Psoas muscle (tissue), 8 donors: ENCODE data around the gene SPATA13. TPM values are rescaled to one million over a fixed set of nuclear protein-coding genes. Genes with fewer than 3 reads are reported as not detected.
"Not testable (repeated sequence)": the region's sequence is repeated elsewhere in the genome, so short reads cannot be mapped to it uniquely, and the experiment has no call there.

Experiments used
- ATAC-seq, 4 donors: fragments of 200-7000 bp; cut with Tn5 transposase; one replicate each; pipeline ENCODE4 v1.9.1; 2020; ENCODE audit warnings: moderate library complexity in 3 of 4, mild to moderate bottlenecking in 2 of 4
- DNase-seq, 2 donors: peaks; one replicate each; pipeline ENCODE4 v3.0.0-alpha.2; 2020
- H3K27ac ChIP-seq: fragments of 200-600 bp; one replicate; pipeline ENCODE4 v1.8.0; 2022
- H3K27me3 ChIP-seq, 3 donors: fragments of 200-600 bp in 1 of 3; one replicate each; pipeline versions ENCODE4 v1.6.1 to v1.8.0; 2013 to 2022; ENCODE audit warnings: low read length in 2 of 3, mild to moderate bottlenecking in 2 of 3, moderate library complexity in 1 of 3; ENCODE audit not compliant: insufficient read depth in 3 of 3
- H3K36me3 ChIP-seq, 2 donors: fragments of 200-600 bp in 1 of 2; one replicate each; pipeline versions ENCODE4 v1.6.1 to v1.8.0; 2013 to 2022; ENCODE audit warnings: low read depth in 1 of 2, mild to moderate bottlenecking in 1 of 2, moderate library complexity in 1 of 2; ENCODE audit not compliant: insufficient read depth in 1 of 2
- H3K4me1 ChIP-seq: fragments of 200-600 bp; one replicate; pipeline ENCODE4 v1.8.0; 2022
- H3K4me3 ChIP-seq: fragments of 200-600 bp; one replicate; pipeline ENCODE4 v1.8.0; 2022; ENCODE audit warnings: mild to moderate bottlenecking
- H3K9me3 ChIP-seq: fragments of 200-600 bp; one replicate; pipeline ENCODE4 v1.8.0; 2022
- WGBS, 3 donors: extraction: QIAGEN DNeasy Blood & Tissue Kit; methylation state at CpG; one replicate each; pipeline versions ENCODE4 v1.1.6 to v1.1.7; 2013; 5-methylcytosine and 5-hydroxymethylcytosine counted together
- intact Hi-C, 2 donors: fragments of 100-400 bp; cut with DNase I; formaldehyde crosslinking; loops; one replicate each; pipeline versions ENCODE4 v1.11.0 to v1.14.2; 2022
- polyA plus RNA-seq, 3 donors: library from polyadenylated mRNA; stranded (reverse); fragments of 200-250 nt; gene quantifications; one replicate each; pipeline ENCODE4 v1.2.3, GENCODE V29; 2013
- total RNA-seq, 4 donors: library from RNA; stranded (reverse); fragmentation: NEBNext Ultra II Directional in 2 of 4; extraction: Animal tissue kit (Norgen Biotek cat#: 25700) in 2 of 4; gene quantifications; one replicate each; pipeline versions ENCODE4 v1.2.1 to v1.2.4, GENCODE V29; 2021 to 2023
- TF ChIP-seq, protein P1 (sequence below): fragments of 200-600 bp; IDR thresholded peaks from one replicate; pipeline ENCODE4 v1.8.0; 2022; ENCODE audit warnings: antibody characterized with exemption
- donor health status: healthy with polysubstance abuse.
- donor health status: DM: no; HTN: no; CAD: no; lungs with moderate emphysema.
- donor health status: Bipolar disorder and iron deficiency.
- donor health status: healthy.
- donor health status: DM: yes; HTN: yes; CAD: no.
- donor health status: DM: no; HTN: no; CAD: no.
- donor health status: DM: no; HTN: no; CAD: no.
- donor health status: DM: yes; HTN: yes; CAD: no.

Gene SPATA13
- total and polyA plus RNA-seq, 7 donors = 0.87 to 5.8 (median 2.5) TPM

DNA sequence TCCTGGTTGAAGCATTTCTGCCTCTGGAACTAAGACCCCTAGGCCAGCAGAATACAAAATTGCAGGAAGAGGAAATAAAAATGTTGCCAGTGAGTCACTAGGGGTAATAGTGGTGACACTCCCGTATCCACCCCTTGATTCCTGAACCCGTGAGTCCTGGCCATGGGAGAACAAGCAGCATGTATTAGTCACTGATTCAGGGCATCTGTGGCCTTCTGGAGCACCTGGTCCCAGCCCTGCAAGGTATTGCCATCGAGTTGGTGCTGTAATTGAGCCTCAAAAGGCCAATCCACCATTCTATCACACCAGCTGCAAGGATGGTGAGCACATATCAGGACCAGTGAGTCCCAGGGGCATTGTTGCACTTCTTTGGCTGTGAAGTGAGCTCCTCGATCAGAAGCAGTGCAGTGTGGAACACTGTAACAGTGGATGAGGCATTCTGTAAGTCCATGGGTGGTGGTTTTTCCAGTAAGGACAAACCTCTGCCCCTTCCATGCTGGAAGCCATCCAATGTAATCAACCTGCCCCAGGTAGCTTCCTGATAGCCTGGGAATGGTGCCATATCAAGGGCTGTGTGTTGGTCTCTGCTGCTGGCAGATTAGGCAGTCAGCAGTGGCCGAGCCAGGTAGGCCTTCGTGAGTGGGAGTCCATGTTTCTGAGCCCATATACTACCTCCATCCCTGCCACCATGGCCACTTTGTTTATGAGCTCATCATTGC lies 188.4 kb downstream of the SPATA13 start:
- TF ChIP-seq, protein P1, sequence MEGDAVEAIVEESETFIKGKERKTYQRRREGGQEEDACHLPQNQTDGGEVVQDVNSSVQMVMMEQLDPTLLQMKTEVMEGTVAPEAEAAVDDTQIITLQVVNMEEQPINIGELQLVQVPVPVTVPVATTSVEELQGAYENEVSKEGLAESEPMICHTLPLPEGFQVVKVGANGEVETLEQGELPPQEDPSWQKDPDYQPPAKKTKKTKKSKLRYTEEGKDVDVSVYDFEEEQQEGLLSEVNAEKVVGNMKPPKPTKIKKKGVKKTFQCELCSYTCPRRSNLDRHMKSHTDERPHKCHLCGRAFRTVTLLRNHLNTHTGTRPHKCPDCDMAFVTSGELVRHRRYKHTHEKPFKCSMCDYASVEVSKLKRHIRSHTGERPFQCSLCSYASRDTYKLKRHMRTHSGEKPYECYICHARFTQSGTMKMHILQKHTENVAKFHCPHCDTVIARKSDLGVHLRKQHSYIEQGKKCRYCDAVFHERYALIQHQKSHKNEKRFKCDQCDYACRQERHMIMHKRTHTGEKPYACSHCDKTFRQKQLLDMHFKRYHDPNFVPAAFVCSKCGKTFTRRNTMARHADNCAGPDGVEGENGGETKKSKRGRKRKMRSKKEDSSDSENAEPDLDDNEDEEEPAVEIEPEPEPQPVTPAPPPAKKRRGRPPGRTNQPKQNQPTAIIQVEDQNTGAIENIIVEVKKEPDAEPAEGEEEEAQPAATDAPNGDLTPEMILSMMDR = no peak
- intact Hi-C loops = no loop called here
- no peaks in the 10 kb centered on the region for H3K4me1 ChIP-seq
- H3K27me3 ChIP-seq = no peaks in the 10 kb centered on the region
- ATAC-seq = no peak
- 71 to 73% (median 72%) methylated on average over 6 of the region's 6 CpGs for WGBS, 3 donors
- no peak overlapping the region for H3K27ac ChIP-seq
- H3K36me3 ChIP-seq = no peaks in the 10 kb centered on the region
- DNase-seq = no peak
- H3K9me3 ChIP-seq = no peaks in the 10 kb centered on the region
- H3K4me3 ChIP-seq = no peak overlapping the region

DNA sequence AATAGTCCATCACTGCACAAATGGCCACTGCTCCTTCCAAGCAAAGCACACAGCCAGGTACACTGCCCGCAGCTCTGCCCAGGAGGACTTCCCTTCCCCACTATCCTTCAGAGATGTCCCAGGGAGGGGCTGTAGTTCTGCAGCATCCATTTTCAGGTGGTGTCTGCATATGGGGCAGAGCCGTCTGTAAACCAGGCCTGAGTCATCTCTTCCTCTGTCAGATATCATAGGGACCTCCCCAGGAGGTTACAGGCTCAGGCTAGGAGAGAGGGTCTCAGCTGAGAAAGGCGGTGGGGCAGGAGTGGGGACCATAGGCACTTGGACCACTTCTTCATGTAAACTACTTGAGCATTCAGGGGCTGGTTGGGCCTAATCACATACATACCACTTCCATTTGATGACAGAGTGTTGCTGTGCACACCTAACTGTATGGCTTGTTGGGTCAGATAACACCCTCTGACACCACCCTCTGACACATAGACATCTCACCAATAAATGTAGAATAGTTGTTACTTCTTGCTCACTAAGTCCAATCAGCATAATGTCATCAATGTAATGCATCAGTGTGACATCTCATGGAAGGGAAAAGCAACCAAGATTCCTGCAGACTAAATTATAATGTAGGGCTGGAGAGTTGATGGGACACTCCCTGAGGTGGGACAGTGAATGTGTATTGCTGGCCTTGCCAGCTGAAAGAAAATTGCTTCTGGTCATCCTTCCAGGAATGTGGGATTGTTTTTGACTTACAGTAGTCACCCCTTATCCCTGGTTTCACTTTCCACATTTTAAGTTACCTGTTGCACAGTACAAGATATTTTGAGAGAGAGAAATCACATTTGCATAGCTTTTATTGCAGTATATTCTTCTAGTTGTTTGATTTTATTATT lies 189.5 kb downstream of the SPATA13 start:
- H3K36me3 ChIP-seq, H3K27ac ChIP-seq, DNase-seq, ATAC-seq, H3K4me3 ChIP-seq, H3K27me3 ChIP-seq, H3K4me1 ChIP-seq, H3K9me3 ChIP-seq: not testable (repeated sequence)
- intact Hi-C loops = loop anchor here in 1 of 2 donors (10.0 kb wide), 1 partner anchor 1415 kb away; no protein-coding TSS in a partner anchor
- 78 to 96% (median 88%) methylated on average over 3 of the region's 3 CpGs for WGBS, 3 donors

DNA sequence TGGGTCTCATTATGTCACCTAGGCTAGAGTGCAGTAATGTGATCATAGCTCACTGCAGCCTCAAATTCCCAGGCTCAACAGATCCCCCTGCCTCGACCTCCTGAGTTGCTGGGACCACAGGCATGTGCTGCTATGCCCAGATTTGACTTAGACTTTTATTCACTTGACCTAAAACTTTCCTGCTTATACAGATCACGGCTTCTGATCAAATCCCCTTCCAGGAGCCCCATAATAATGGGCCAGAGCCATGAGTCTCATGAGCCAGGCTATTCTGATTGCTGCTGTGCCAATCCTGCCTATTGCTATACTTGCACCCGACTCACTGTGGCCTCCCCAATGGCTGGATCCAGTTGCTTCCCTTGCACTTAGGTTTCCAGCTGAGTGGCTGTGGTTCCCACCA lies 190.9 kb downstream of the SPATA13 start:
- H3K9me3 ChIP-seq = no peaks in the 10 kb centered on the region
- H3K36me3 ChIP-seq = no peaks in the 10 kb centered on the region
- H3K27ac ChIP-seq = no peak overlapping the region
- ATAC-seq (no peak), DNase-seq (no peak)
- intact Hi-C loops = loop anchor here in 1 of 2 donors (10.0 kb wide), 1 partner anchor 1417 kb away; no protein-coding TSS in a partner anchor
- WGBS, 3 donors = 65 to 79% (median 70%) methylated on average over 3 of the region's 3 CpGs
- no peaks in the 10 kb centered on the region for H3K27me3 ChIP-seq
- TF ChIP-seq, protein P1 = no peak
- no peaks in the 10 kb centered on the region for H3K4me1 ChIP-seq
- no peak overlapping the region for H3K4me3 ChIP-seq

DNA sequence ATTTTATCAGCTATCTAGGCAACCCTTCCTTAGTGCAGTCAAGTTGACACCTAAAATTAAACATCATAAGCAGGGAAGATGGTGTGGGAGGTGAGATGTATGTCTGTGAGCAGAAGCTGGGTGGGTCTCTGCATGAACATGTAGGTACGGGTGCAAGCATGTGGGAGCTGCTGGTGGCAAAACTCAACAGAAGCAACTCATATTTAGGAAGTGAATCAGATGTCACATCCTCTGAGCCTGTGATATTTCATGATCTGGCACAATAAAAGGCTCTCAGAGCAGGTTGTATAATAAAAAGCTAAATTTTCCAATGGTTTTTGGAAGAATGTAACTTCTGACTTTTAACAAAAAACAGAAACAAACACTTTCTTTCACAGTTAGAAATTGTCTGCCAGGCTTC lies 193.2 kb downstream of the SPATA13 start:
- no peak for ATAC-seq
- TF ChIP-seq, protein P1 = no peak

DNA sequence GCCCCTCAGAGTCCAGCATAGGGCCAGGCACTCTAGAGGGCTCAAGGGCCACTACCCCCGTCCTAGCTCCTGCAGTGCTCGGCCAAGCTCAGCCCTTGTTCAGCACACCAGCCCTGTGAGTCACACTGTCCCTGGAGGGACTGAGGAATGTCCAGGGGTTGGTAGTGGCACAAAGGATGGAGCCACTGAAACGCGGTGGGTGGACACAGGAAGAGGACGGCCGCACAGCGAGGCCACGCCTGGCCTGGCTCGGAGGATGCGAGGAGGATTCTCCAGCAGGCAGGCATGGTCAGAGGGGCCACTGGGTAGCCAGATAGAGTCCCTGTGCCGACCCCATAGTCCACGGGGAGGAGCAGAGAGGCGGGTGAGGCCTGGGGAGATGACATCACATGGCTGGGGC lies 194.6 kb downstream of the SPATA13 start:
- Histone ChIP-seq H3K4me1 (no peaks in the 10 kb centered on the region), H3K36me3 (no peaks in the 10 kb centered on the region), H3K4me3 (no peak overlapping the region), H3K9me3 (no peaks in the 10 kb centered on the region), H3K27me3 (no peaks in the 10 kb centered on the region), H3K27ac (no peak overlapping the region)
- WGBS, 3 donors = 73 to 87% (median 76%) methylated on average over 13 of the region's 13 CpGs
- DNase-seq = no peak
- ATAC-seq = no peak
- intact Hi-C loops = loop anchor here (5.0 to 10.0 kb wide), 2 partner anchors 1420 to 1423 kb away; no protein-coding TSS in a partner anchor
- TF ChIP-seq, protein P1 = no peak

More for the DNA sequence above, 193.2 kb downstream of the SPATA13 start:
- H3K27ac ChIP-seq = no peak overlapping the region
- H3K4me3 ChIP-seq = no peak overlapping the region
- H3K27me3 ChIP-seq = no peaks in the 10 kb centered on the region
- H3K4me1 ChIP-seq = no peaks in the 10 kb centered on the region
- DNase-seq = no peak
- no peaks in the 10 kb centered on the region for H3K9me3 ChIP-seq
- intact Hi-C loops = loop anchor here in 1 of 2 donors (10.0 kb wide), 1 partner anchor 1419 kb away; no protein-coding TSS in a partner anchor
- no peaks in the 10 kb centered on the region for H3K36me3 ChIP-seq
- 58 to 100% (median 89%) methylated on average over 1 of the region's 1 CpG for WGBS, 3 donors
